GM18907 (cell line): ENCODE measurements around the gene P2RX3.

Experiments used
- ATAC-seq: cut with Tn5 transposase; IDR thresholded peaks from one replicate; pipeline ENCODE4 v1.9.1; 2021; ENCODE audit warnings: mild to moderate bottlenecking, moderate library complexity; ENCODE audit not compliant: unreplicated experiment

The P2RX3 gene

GRCh38 chr11:57368106-57368844 is 30.1 kb downstream of the P2RX3 start:
- no peak for ATAC-seq

- ATAC-seq: no peak
These were observed 30.7 kb downstream of the P2RX3 start for GRCh38 chr11:57368845-57369232.

- no peak for ATAC-seq
These were observed 32.1 kb downstream of the P2RX3 start for GRCh38 chr11:57370251-57370650.

GRCh38 chr11:57370941-57371340 is 32.8 kb downstream of the P2RX3 start:
- ATAC-seq: no peak

GRCh38 chr11:57373146-57373545 is 35.0 kb downstream of the P2RX3 start:
- ATAC-seq: no peak

- no peak for ATAC-seq
These were observed 36.8 kb downstream of the P2RX3 start for GRCh38 chr11:57374966-57375365.

GRCh38 chr11:57375490-57375889 is 37.3 kb downstream of the P2RX3 start:
- no peak for ATAC-seq

GRCh38 chr11:57376095-57377090 is 38.2 kb downstream of the P2RX3 start:
- ATAC-seq: no peak

- no peak for ATAC-seq
These were observed 39.0 kb downstream of the P2RX3 start for GRCh38 chr11:57377107-57377506.

- no peak for ATAC-seq
These were observed 40.0 kb downstream of the P2RX3 start for GRCh38 chr11:57378186-57378585.

- ATAC-seq: no peak
These were observed 41.6 kb downstream of the P2RX3 start for GRCh38 chr11:57379732-57380131.

- no peak for ATAC-seq
These were observed 42.8 kb downstream of the P2RX3 start, which contains the start of gene PRG3 for GRCh38 chr11:57380975-57381374. Gene PRG3 (minus strand): TSS chr11:57381150. CDS start chr11:57380708, 442 bp downstream.

GRCh38 chr11:57386178-57386940 is 48.2 kb downstream of the P2RX3 start:
- ATAC-seq: no peak

GRCh38 chr11:57387289-57388030 is 49.3 kb downstream of the P2RX3 start:
- ATAC-seq: no peak

GRCh38 chr11:57390535-57390934 is 52.4 kb downstream of the P2RX3 start, which contains the start of gene PRG2:
Gene PRG2 (minus strand): TSS chr11:57390650. CDS start chr11:57389944, 706 bp downstream.
- no peak for ATAC-seq

- no peak for ATAC-seq
These were observed 53.0 kb downstream of the P2RX3 start for GRCh38 chr11:57391111-57391510.

GRCh38 chr11:57391539-57391938 is 53.4 kb downstream of the P2RX3 start:
- no peak for ATAC-seq

- ATAC-seq: no peak
These were observed 54.1 kb downstream of the P2RX3 start for GRCh38 chr11:57392066-57392762.

GRCh38 chr11:57392763-57393105 is 54.6 kb downstream of the P2RX3 start:
- no peak for ATAC-seq
